Endothelial cell of umbilical vein (primary cell): ENCODE results near the gene FRY.

Experiments used
- EZH2 ChIP-seq: IDR thresholded peaks from 2 replicates; pipeline ENCODE4 v1.6.1; 2012; ENCODE audit warnings: borderline replicate concordance, low read depth, mild to moderate bottlenecking, moderate library complexity, low read length, inconsistent platforms; ENCODE audit not compliant: severe bottlenecking
- TF ChIP-seq, protein P1 (sequence below), 2 donors: IDR thresholded peaks; 1 replicate in 1 of 2; 2 replicates in 1 of 2; pipeline ENCODE4 v1.5.1; 2011; ENCODE audit warnings: low read length in 2 of 2, mild to moderate bottlenecking in 2 of 2, moderate library complexity in 2 of 2, control low read depth in 1 of 2, inconsistent platforms in 1 of 2, low read depth in 1 of 2; ENCODE audit not compliant: insufficient read depth in 1 of 2; ENCODE audit errors: extremely low read depth in 1 of 2

- no peak for TF ChIP-seq EZH2
- TF ChIP-seq, protein P1, sequence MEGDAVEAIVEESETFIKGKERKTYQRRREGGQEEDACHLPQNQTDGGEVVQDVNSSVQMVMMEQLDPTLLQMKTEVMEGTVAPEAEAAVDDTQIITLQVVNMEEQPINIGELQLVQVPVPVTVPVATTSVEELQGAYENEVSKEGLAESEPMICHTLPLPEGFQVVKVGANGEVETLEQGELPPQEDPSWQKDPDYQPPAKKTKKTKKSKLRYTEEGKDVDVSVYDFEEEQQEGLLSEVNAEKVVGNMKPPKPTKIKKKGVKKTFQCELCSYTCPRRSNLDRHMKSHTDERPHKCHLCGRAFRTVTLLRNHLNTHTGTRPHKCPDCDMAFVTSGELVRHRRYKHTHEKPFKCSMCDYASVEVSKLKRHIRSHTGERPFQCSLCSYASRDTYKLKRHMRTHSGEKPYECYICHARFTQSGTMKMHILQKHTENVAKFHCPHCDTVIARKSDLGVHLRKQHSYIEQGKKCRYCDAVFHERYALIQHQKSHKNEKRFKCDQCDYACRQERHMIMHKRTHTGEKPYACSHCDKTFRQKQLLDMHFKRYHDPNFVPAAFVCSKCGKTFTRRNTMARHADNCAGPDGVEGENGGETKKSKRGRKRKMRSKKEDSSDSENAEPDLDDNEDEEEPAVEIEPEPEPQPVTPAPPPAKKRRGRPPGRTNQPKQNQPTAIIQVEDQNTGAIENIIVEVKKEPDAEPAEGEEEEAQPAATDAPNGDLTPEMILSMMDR (IDR thresholded peaks at IDR 0.05; ENCODE audit: extremely low read depth in 1 of 2, insufficient read depth in 1 of 2, low read depth in 1 of 2, low read length in 2 of 2), result no peak
Observed at GRCh38 chr13:32022311-32022710, 9.3 kb upstream of the FRY start.
